ENCODE data around the gene ENPEP.

Gene ENPEP

GRCh38 chr4:110586131-110586850, 110.3 kb downstream of the ENPEP start:
- Mint-ChIP-seq H3K4me1 (ENCODE audit: low read depth) (no peaks in the 10 kb centered on the region), H3K36me3 (ENCODE audit: low read depth) (no peaks in the 10 kb centered on the region), H3K27ac (no peak overlapping the region), H3K27me3 (ENCODE audit: low read depth) (peaks cover 9% of the 10 kb centered on the region), H3K9me3 (no peaks in the 10 kb centered on the region), H3K4me3 (no peak overlapping the region)

GRCh38 chr4:110587666-110588285, 111.8 kb downstream of the ENPEP start:
- no peak overlapping the region for H3K4me3 Mint-ChIP-seq
- no peak overlapping the region for H3K27ac Mint-ChIP-seq
- H3K9me3 Mint-ChIP-seq, result no peaks in the 10 kb centered on the region
- no peaks in the 10 kb centered on the region for H3K36me3 Mint-ChIP-seq (ENCODE audit: low read depth)
- H3K4me1 Mint-ChIP-seq (ENCODE audit: low read depth), result no peaks in the 10 kb centered on the region
- peaks cover 5% of the 10 kb centered on the region for H3K27me3 Mint-ChIP-seq (ENCODE audit: low read depth)

- H3K36me3 Mint-ChIP-seq (ENCODE audit: low read depth), result no peaks in the 10 kb centered on the region
- H3K4me3 Mint-ChIP-seq, result no peak overlapping the region
- no peaks in the 10 kb centered on the region for H3K9me3 Mint-ChIP-seq
- H3K4me1 Mint-ChIP-seq (ENCODE audit: low read depth), result no peaks in the 10 kb centered on the region
- H3K27ac Mint-ChIP-seq, result no peak overlapping the region
- H3K27me3 Mint-ChIP-seq (ENCODE audit: low read depth), result peaks cover 5% of the 10 kb centered on the region
Measured at GRCh38 chr4:110589297-110589696, 113.3 kb downstream of the ENPEP start.

- Mint-ChIP-seq H3K4me1 (ENCODE audit: low read depth) (no peaks in the 10 kb centered on the region), H3K27ac (no peak overlapping the region), H3K27me3 (ENCODE audit: low read depth) (peaks cover 9% of the 10 kb centered on the region), H3K36me3 (ENCODE audit: low read depth) (no peaks in the 10 kb centered on the region), H3K9me3 (peaks cover 5% of the 10 kb centered on the region), H3K4me3 (no peak overlapping the region)
Measured at GRCh38 chr4:110595583-110595982, 119.6 kb downstream of the ENPEP start.

- no peaks in the 10 kb centered on the region for H3K4me1 Mint-ChIP-seq (ENCODE audit: low read depth)
- H3K36me3 Mint-ChIP-seq (ENCODE audit: low read depth), result no peaks in the 10 kb centered on the region
- no peak overlapping the region for H3K27ac Mint-ChIP-seq
- no peak overlapping the region for H3K4me3 Mint-ChIP-seq
- peaks cover 5% of the 10 kb centered on the region for H3K9me3 Mint-ChIP-seq
- peaks cover 6% of the 10 kb centered on the region for H3K27me3 Mint-ChIP-seq (ENCODE audit: low read depth)
Measured at GRCh38 chr4:110596431-110596830, 120.5 kb downstream of the ENPEP start.

GRCh38 chr4:110597582-110597981, 121.6 kb downstream of the ENPEP start:
- no peak overlapping the region for H3K27ac Mint-ChIP-seq

GRCh38 chr4:110602061-110602460, 126.1 kb downstream of the ENPEP start:
- Mint-ChIP-seq H3K9me3 (no peaks in the 10 kb centered on the region), H3K27me3 (ENCODE audit: low read depth) (peaks cover 12% of the 10 kb centered on the region), H3K27ac (no peak overlapping the region), H3K4me3 (no peak overlapping the region), H3K4me1 (ENCODE audit: low read depth) (no peaks in the 10 kb centered on the region), H3K36me3 (ENCODE audit: low read depth) (no peaks in the 10 kb centered on the region)

More at GRCh38 chr4:110597582-110597981, 121.6 kb downstream of the ENPEP start:
- Mint-ChIP-seq H3K9me3 (peaks cover 5% of the 10 kb centered on the region), H3K4me3 (no peak overlapping the region), H3K27me3 (ENCODE audit: low read depth) (peaks cover 6% of the 10 kb centered on the region), H3K36me3 (ENCODE audit: low read depth) (no peaks in the 10 kb centered on the region), H3K4me1 (ENCODE audit: low read depth) (no peaks in the 10 kb centered on the region)

- H3K4me3 Mint-ChIP-seq, result no peak overlapping the region
- H3K27ac Mint-ChIP-seq, result no peak overlapping the region
- no peaks in the 10 kb centered on the region for H3K9me3 Mint-ChIP-seq
- no peaks in the 10 kb centered on the region for H3K36me3 Mint-ChIP-seq (ENCODE audit: low read depth)
- peaks cover 28% of the 10 kb centered on the region for H3K27me3 Mint-ChIP-seq (ENCODE audit: low read depth)
- H3K4me1 Mint-ChIP-seq (ENCODE audit: low read depth), result no peaks in the 10 kb centered on the region
Measured at GRCh38 chr4:110605077-110605476, 129.1 kb downstream of the ENPEP start.

- Mint-ChIP-seq H3K9me3 (no peaks in the 10 kb centered on the region), H3K27ac (no peak overlapping the region), H3K4me1 (ENCODE audit: low read depth) (no peaks in the 10 kb centered on the region), H3K4me3 (no peak overlapping the region), H3K36me3 (ENCODE audit: low read depth) (no peaks in the 10 kb centered on the region), H3K27me3 (ENCODE audit: low read depth) (peaks cover 65% of the 10 kb centered on the region)
Measured at GRCh38 chr4:110609044-110609750, 133.2 kb downstream of the ENPEP start.

DNA sequence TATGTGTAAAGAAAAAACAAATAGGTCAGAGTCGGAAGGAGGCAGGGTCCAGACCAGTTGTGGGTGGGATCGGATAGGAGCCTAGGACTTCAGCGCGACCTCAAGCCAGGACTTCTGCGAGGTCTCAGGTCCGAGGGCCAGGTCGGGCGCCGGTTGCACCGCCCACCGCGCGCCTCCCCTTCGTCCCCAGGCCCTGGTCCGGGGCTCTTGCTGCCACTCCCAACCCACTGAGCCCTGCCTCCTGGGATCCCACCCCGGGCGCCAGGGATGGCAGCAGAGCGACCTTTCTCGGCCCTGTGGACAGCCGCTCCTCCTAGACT, 134.6 kb downstream of the ENPEP start:
- no peak overlapping the region for H3K4me3 Mint-ChIP-seq
- H3K4me1 Mint-ChIP-seq (ENCODE audit: low read depth), result no peaks in the 10 kb centered on the region

DNA sequence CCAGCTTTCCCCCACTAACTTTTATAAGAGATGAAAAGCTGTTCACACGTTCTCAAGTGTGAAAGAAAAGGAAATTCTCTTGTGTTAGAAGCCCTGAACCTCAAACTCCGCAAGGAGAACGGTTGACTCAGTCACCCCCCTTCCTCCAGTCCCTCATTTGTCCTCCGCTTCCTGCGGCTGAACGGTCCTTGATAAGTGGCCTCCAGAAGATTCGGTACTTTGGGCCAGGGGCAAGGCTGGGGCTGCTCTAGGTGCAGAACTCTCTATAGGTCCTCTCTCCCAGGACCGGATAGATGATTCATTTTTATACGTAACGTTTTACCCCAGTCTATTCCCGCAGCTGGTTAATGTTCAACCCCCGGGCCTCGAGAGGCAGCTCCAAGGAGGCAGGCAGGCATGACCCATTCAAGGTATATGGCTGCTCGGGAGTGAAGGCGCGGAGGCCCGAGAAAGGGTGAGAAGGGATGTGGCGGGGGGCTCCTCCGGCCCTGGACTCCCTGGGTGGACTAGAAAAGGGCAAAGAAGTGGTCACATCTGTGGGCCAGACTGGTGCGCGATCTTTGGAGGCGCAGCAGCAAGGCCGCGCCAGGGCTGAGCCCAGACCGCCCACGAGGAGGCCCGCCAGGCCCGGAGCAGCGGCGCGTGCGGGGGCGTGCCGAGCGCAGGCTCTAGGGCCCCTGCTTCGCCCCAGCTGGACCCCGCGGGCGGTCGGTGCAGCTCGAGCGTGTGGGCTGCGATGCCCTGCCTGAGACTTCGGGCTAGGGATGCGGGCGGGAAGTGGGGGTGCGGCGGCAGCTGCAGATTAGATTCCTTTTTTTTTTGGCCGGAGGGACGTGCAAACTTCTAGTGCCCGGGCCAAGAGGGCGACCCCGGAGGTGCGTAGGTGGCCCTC, 135.2 kb downstream of the ENPEP start:
- no peaks in the 10 kb centered on the region for H3K36me3 Mint-ChIP-seq (ENCODE audit: low read depth)

More for the DNA sequence above, 134.6 kb downstream of the ENPEP start:
- H3K9me3 Mint-ChIP-seq, result no peaks in the 10 kb centered on the region
- no peak overlapping the region for H3K27ac Mint-ChIP-seq
- peaks cover 73% of the 10 kb centered on the region for H3K27me3 Mint-ChIP-seq (ENCODE audit: low read depth)
- no peaks in the 10 kb centered on the region for H3K36me3 Mint-ChIP-seq (ENCODE audit: low read depth)

GRCh38 chr4:110611968-110612447, 136.1 kb downstream of the ENPEP start:
- Mint-ChIP-seq H3K4me1 (ENCODE audit: low read depth) (no peaks in the 10 kb centered on the region), H3K9me3 (no peaks in the 10 kb centered on the region), H3K4me3 (no peak overlapping the region), H3K27ac (no peak overlapping the region), H3K36me3 (ENCODE audit: low read depth) (no peaks in the 10 kb centered on the region), H3K27me3 (ENCODE audit: low read depth) (peaks cover 88% of the 10 kb centered on the region)

More for the DNA sequence above, 135.2 kb downstream of the ENPEP start:
- H3K9me3 Mint-ChIP-seq, result no peaks in the 10 kb centered on the region
- H3K4me3 Mint-ChIP-seq, result no peak overlapping the region
- no peaks in the 10 kb centered on the region for H3K4me1 Mint-ChIP-seq (ENCODE audit: low read depth)
- no peak overlapping the region for H3K27ac Mint-ChIP-seq
- H3K27me3 Mint-ChIP-seq (ENCODE audit: low read depth), result peaks cover 79% of the 10 kb centered on the region

GRCh38 chr4:110612631-110613269, 136.8 kb downstream of the ENPEP start:
- no peak overlapping the region for H3K27ac Mint-ChIP-seq
- no peaks in the 10 kb centered on the region for H3K36me3 Mint-ChIP-seq (ENCODE audit: low read depth)
- no peak overlapping the region for H3K4me3 Mint-ChIP-seq
- no peaks in the 10 kb centered on the region for H3K9me3 Mint-ChIP-seq
- H3K4me1 Mint-ChIP-seq (ENCODE audit: low read depth), result no peaks in the 10 kb centered on the region
- H3K27me3 Mint-ChIP-seq (ENCODE audit: low read depth), result peaks cover 95% of the 10 kb centered on the region

DNA sequence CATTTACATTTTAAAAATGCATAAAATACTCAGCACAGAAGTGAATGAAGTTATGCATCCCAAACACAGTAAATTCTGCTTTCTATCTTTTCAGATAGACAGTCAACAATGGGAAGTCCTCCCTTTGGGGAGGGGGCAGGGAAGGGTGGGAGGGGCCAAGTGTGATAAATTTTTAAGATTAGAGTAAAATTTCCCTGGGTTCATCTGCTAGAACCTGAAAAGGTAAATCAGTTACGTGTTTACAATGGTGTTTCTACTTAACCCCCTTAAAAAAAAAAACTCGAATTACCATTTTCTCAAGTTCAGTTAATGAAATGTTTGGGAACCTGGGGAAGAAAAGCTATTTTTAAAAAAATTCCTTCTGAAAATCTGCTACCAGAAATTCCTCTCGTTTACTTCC, 137.8 kb downstream of the ENPEP start:
- peaks cover 96% of the 10 kb centered on the region for H3K27me3 Mint-ChIP-seq (ENCODE audit: low read depth)

More for the DNA sequence above, 137.8 kb downstream of the ENPEP start:
- Mint-ChIP-seq H3K9me3 (no peaks in the 10 kb centered on the region), H3K4me1 (ENCODE audit: low read depth) (no peaks in the 10 kb centered on the region), H3K36me3 (ENCODE audit: low read depth) (no peaks in the 10 kb centered on the region), H3K27ac (no peak overlapping the region), H3K4me3 (no peak overlapping the region)

Data from T-helper 1 cell treated with Interleukin-12 subunit alpha and Interleukin-12 subunit beta and Interleukin-4 antibody, amounts not matched to agents 30 μg/mL and 1 μg/mL, for 36 hours (primary cell).